Left lung (tissue), 10 donors: ENCODE measurements around the gene CACUL1. TPM values are rescaled to one million over a fixed set of nuclear protein-coding genes. Genes with fewer than 3 reads are reported as not detected.
A peak's percentile ranks its signal among the peaks of the same experiment; 100 is the strongest.

ENCODE experiments used
- ATAC-seq: fragments of 200-7000 bp; cut with Tn5 transposase; one replicate; pipeline ENCODE4 v1.9.1; 2020; ENCODE audit warnings: moderate library complexity
- DNase-seq, 4 donors: peaks; one replicate each; pipeline ENCODE4 v3.0.0-alpha.2; 2013 to 2020
- H3K27ac ChIP-seq, 2 donors: fragments of 200-600 bp; sonication (generic) in 1 of 2; one replicate each; pipeline versions ENCODE4 v1.5.0 to v1.8.0; 2020 to 2021
- H3K27me3 ChIP-seq, 2 donors: fragments of 200-600 bp; sonication (generic) in 1 of 2; one replicate each; pipeline versions ENCODE4 v1.5.0 to v1.8.0; 2020 to 2021
- H3K36me3 ChIP-seq, 2 donors: fragments of 200-600 bp; sonication (generic) in 1 of 2; one replicate each; pipeline versions ENCODE4 v1.5.0 to v1.8.0; 2020 to 2021
- H3K4me1 ChIP-seq, 2 donors: fragments of 200-600 bp; one replicate each; pipeline ENCODE4 v1.8.0; 2021
- H3K4me3 ChIP-seq, 2 donors: fragments of 200-600 bp; sonication (generic) in 1 of 2; one replicate each; pipeline versions ENCODE4 v1.5.0 to v1.8.0; 2020 to 2021; ENCODE audit warnings: mild to moderate bottlenecking in 1 of 2
- H3K9me3 ChIP-seq, 2 donors: fragments of 200-600 bp; sonication (generic) in 1 of 2; one replicate each; pipeline versions ENCODE4 v1.5.0 to v1.8.0; 2020 to 2021
- CTCF ChIP-seq, 2 donors: fragments of 200-600 bp; sonication (generic) in 1 of 2; IDR thresholded peaks; one replicate each; pipeline versions ENCODE4 v1.5.0 to v1.8.0; 2021; ENCODE audit warnings: antibody characterized with exemption in 2 of 2
- intact Hi-C, 2 donors: fragments of 100-400 bp; cut with DNase I; formaldehyde crosslinking; loops; one replicate each; pipeline versions ENCODE4 v1.11.2 to v1.14.2; 2022
- polyA plus RNA-seq, 6 donors: library from polyadenylated mRNA; unstranded; fragments of 120-200 nt; gene quantifications; one replicate each; pipeline ENCODE4 v1.2.1, GENCODE V29; 2013; ENCODE audit not compliant: insufficient read length in 6 of 6
- total RNA-seq, 2 donors: library from RNA; stranded (reverse); fragmentation: NEBNext Ultra II Directional; extraction: Animal tissue kit (Norgen Biotek cat#: 25700); gene quantifications; one replicate each; pipeline ENCODE4 v1.2.1, GENCODE V29; 2021
- donor health status: DM: no; HTN: yes; CAD: no.
- donor health status: DM: no; HTN: no; CAD: no.

CACUL1 gene
- total and polyA plus RNA-seq, 8 donors, result 35.1 to 46.1 (median 37.3) TPM

GRCh38 chr10:118763202-118763988 lies 8.6 kb upstream of the CACUL1 start:
- no peak for DNase-seq
- no peak for ATAC-seq

GRCh38 chr10:118760265-118760664 lies 5.5 kb upstream of the CACUL1 start:
- H3K4me1 ChIP-seq, result peaks cover 0 to 6% of the 10 kb centered on the region in 2 donors
- DNase-seq (peak in 2 of 4 donors; percentile 57 to 79), ATAC-seq (peak; percentile 26)
- no peak overlapping the region for H3K27ac ChIP-seq
- TF ChIP-seq CTCF (IDR thresholded peaks at IDR 0.05), result no peak
- H3K27me3 ChIP-seq, result no peaks in the 10 kb centered on the region
- H3K9me3 ChIP-seq, result no peaks in the 10 kb centered on the region
- no peak overlapping the region for H3K4me3 ChIP-seq
- H3K36me3 ChIP-seq, result no peaks in the 10 kb centered on the region
- intact Hi-C loops, result no loop called here

More at GRCh38 chr10:118763202-118763988, 8.6 kb upstream of the CACUL1 start:
- Histone ChIP-seq H3K27ac (no peak overlapping the region), H3K27me3 (no peaks in the 10 kb centered on the region), H3K36me3 (no peaks in the 10 kb centered on the region), H3K4me1 (no peaks in the 10 kb centered on the region), H3K4me3 (no peak overlapping the region), H3K9me3 (no peaks in the 10 kb centered on the region)
- no peak for TF ChIP-seq CTCF (IDR thresholded peaks at IDR 0.05)
- intact Hi-C loops, result no loop called here

GRCh38 chr10:118758449-118758848 lies 3.7 kb upstream of the CACUL1 start:
- Histone ChIP-seq H3K4me3 (no peak overlapping the region), H3K9me3 (no peaks in the 10 kb centered on the region), H3K36me3 (no peaks in the 10 kb centered on the region), H3K27ac (no peak overlapping the region), H3K4me1 (peaks cover 3 to 12% of the 10 kb centered on the region in 2 donors), H3K27me3 (no peaks in the 10 kb centered on the region)
- ATAC-seq (no peak), DNase-seq (no peak)
- no peak for TF ChIP-seq CTCF (IDR thresholded peaks at IDR 0.05)
- intact Hi-C loops, result no loop called here

- H3K27ac ChIP-seq, result peak overlapping the region; percentile 84 to 85
- peak overlapping the region; percentile 83 to 93 for H3K4me3 ChIP-seq
- DNase-seq, result peak; percentile 53 to 85 (median 62)
- peak; percentile 38 for ATAC-seq
- no peaks in the 10 kb centered on the region for H3K9me3 ChIP-seq
- H3K27me3 ChIP-seq, result no peaks in the 10 kb centered on the region
- H3K4me1 ChIP-seq, result peaks cover 8 to 32% of the 10 kb centered on the region in 2 donors
- H3K36me3 ChIP-seq, result no peaks in the 10 kb centered on the region
- no peak for TF ChIP-seq CTCF (IDR thresholded peaks at IDR 0.05)
- intact Hi-C loops, result no loop called here
Observed at GRCh38 chr10:118754229-118754555, 578 bp downstream of the CACUL1 start.

- peaks cover 8 to 32% of the 10 kb centered on the region in 2 donors for H3K4me1 ChIP-seq
- no peaks in the 10 kb centered on the region for H3K9me3 ChIP-seq
- peak overlapping the region; percentile 83 to 93 for H3K4me3 ChIP-seq
- ATAC-seq (no peak), DNase-seq (no peak)
- H3K36me3 ChIP-seq, result no peaks in the 10 kb centered on the region
- no peaks in the 10 kb centered on the region for H3K27me3 ChIP-seq
- TF ChIP-seq CTCF (IDR thresholded peaks at IDR 0.05), result no peak
- peak overlapping the region; percentile 84 to 85 for H3K27ac ChIP-seq
- intact Hi-C loops, result no loop called here
Observed at GRCh38 chr10:118753331-118754228, 1.2 kb downstream of the CACUL1 start.
